GM12873 (cell line): Measurements from ENCODE around the gene CHKB.

Source experiments
- CTCF ChIP-seq: IDR thresholded peaks from 2 replicates; pipeline ENCODE4 v1.5.1; 2012; ENCODE audit warnings: low read depth, mild to moderate bottlenecking, moderate library complexity, low read length, control low read depth; ENCODE audit not compliant: insufficient read depth; ENCODE audit errors: missing control alignments

CHKB gene

GRCh38 chr22:50546326-50547262, 36.1 kb downstream of the CHKB start:
- TF ChIP-seq CTCF, result no peak

- TF ChIP-seq CTCF, result peak; percentile 34
Measured at GRCh38 chr22:50545522-50546325, 36.9 kb downstream of the CHKB start, which contains the start of gene KLHDC7B. TSS of gene KLHDC7B (plus strand) at chr22:50545899. CDS start at chr22:50546244, 345 bp downstream.

GRCh38 chr22:50544746-50545253, 37.8 kb downstream of the CHKB start:
- TF ChIP-seq CTCF, result no peak

- TF ChIP-seq CTCF, result peak; percentile 69
Measured at GRCh38 chr22:50544078-50544745, 38.4 kb downstream of the CHKB start.

- TF ChIP-seq CTCF, result peak; percentile 42
Measured at GRCh38 chr22:50542416-50542927, 40.2 kb downstream of the CHKB start.

- TF ChIP-seq CTCF, result no peak
Measured at GRCh38 chr22:50540381-50540780, 42.3 kb downstream of the CHKB start.

- no peak for TF ChIP-seq CTCF
Measured at GRCh38 chr22:50537765-50538164, 44.9 kb downstream of the CHKB start.
